Smooth muscle cell (in vitro differentiated cells): ENCODE data around the gene CACNA1C. TPM values are rescaled to one million over a fixed set of nuclear protein-coding genes. Genes with fewer than 3 reads are reported as not detected.

Source experiments
- DNase-seq: peaks from one replicate; lab custom pipeline; 2025; ENCODE audit not compliant: unreplicated experiment; lab: John Stamatoyannopoulos, UW
- H2AFZ ChIP-seq: fragments of 200-600 bp; sonication (generic); 2 replicates; pipeline ENCODE4 v1.6.0; 2016; ENCODE audit warnings: antibody characterized with exemption, low read depth, mild to moderate bottlenecking
- H3F3A ChIP-seq: fragments of 200-600 bp; sonication (generic); 2 replicates; pipeline ENCODE4 v1.6.0; 2017; ENCODE audit warnings: antibody characterized with exemption, low read depth
- H3K27ac ChIP-seq: fragments of 200-600 bp; sonication (generic); 2 replicates; pipeline ENCODE4 v1.5.1; 2016; ENCODE audit warnings: low read depth, mild to moderate bottlenecking
- H3K27me3 ChIP-seq: fragments of 200-600 bp; sonication (generic); 2 replicates; pipeline ENCODE4 v1.6.1; 2016; ENCODE audit warnings: low read depth, mild to moderate bottlenecking
- H3K36me3 ChIP-seq: fragments of 200-600 bp; sonication (generic); 2 replicates; pipeline ENCODE4 v1.5.1; 2016; ENCODE audit warnings: low read depth
- H3K4me1 ChIP-seq: fragments of 200-600 bp; sonication (generic); 2 replicates; pipeline ENCODE4 v1.5.1; 2016; ENCODE audit warnings: low read depth
- H3K4me2 ChIP-seq: fragments of 200-600 bp; sonication (generic); 2 replicates; pipeline ENCODE4 v1.6.0; 2016; ENCODE audit warnings: mild to moderate bottlenecking
- H3K4me3 ChIP-seq: fragments of 200-600 bp; sonication (generic); 2 replicates; pipeline ENCODE4 v1.5.1; 2016; ENCODE audit warnings: mild to moderate bottlenecking
- H3K79me2 ChIP-seq: fragments of 200-600 bp; sonication (generic); 2 replicates; pipeline ENCODE4 v1.6.0; 2016; ENCODE audit warnings: low read depth, mild to moderate bottlenecking
- H3K9ac ChIP-seq: fragments of 200-600 bp; sonication (generic); 2 replicates; pipeline ENCODE4 v1.6.0; 2016; ENCODE audit warnings: low read depth
- H3K9me3 ChIP-seq: fragments of 200-600 bp; sonication (generic); replicated peaks from 2 replicates; pipeline ENCODE4 v1.5.1; 2016; ENCODE audit warnings: low read depth
- H4K20me1 ChIP-seq: fragments of 200-600 bp; sonication (generic); 2 replicates; pipeline ENCODE4 v1.6.0; 2016; ENCODE audit warnings: low read depth
- CTCF ChIP-seq: fragments of 200-600 bp; sonication (generic); IDR thresholded peaks from 2 replicates; pipeline ENCODE4 v1.5.1; 2017; ENCODE audit warnings: borderline replicate concordance, mild to moderate bottlenecking, antibody characterized with exemption; ENCODE audit not compliant: insufficient read depth, poor library complexity, severe bottlenecking
- WGBS: methylation state at CpG from one replicate; pipeline ENCODE4 v1.1.7; 2016; ENCODE audit warnings: low lambda C conversion rate; 5-methylcytosine and 5-hydroxymethylcytosine counted together
- polyA plus RNA-seq: library from polyadenylated mRNA; unstranded; fragments of >200 nt; fragmentation: Nextera tagmentation; extraction: Ambion mirVana; gene quantifications from 2 replicates; pipeline ENCODE4 v1.2.1, GENCODE V29; 2016
- total RNA-seq: library from RNA; depleted of rRNA; stranded (reverse); fragments of >200 nt; gene quantifications from 2 replicates; pipeline ENCODE4 v1.2.3, GENCODE V29; 2014

CACNA1C gene
- total and polyA plus RNA-seq, 2 experiments from 2014 or later = 1.6 to 4.5 TPM

- Histone ChIP-seq H2AFZ (no peak overlapping the region), H3K9ac (no peak overlapping the region), H3K27ac (no peak overlapping the region), H3K4me3 (no peak overlapping the region), H3K36me3 (no peaks in the 10 kb centered on the region), H3K79me2 (no peaks in the 10 kb centered on the region), H3K27me3 (peaks cover 7% of the 10 kb centered on the region), H3F3A (no peaks in the 10 kb centered on the region), H3K9me3 (no peaks in the 10 kb centered on the region), H3K4me1 (peaks cover 3% of the 10 kb centered on the region), H4K20me1 (no peaks in the 10 kb centered on the region), H3K4me2 (no peak overlapping the region)
- WGBS = 95% methylated on average over 3 of the region's 3 CpGs
- TF ChIP-seq CTCF = no peak
- no peak for DNase-seq
Measured at GRCh38 chr12:2693980-2694610, 641.3 kb downstream of the CACNA1C start.

GRCh38 chr12:2696136-2696535, 643.3 kb downstream of the CACNA1C start:
- Histone ChIP-seq H3K79me2 (no peaks in the 10 kb centered on the region), H3K36me3 (no peaks in the 10 kb centered on the region), H3K27ac (no peak overlapping the region), H3K4me1 (peaks cover 3% of the 10 kb centered on the region), H3K27me3 (peaks cover 7% of the 10 kb centered on the region), H3K4me3 (no peak overlapping the region), H2AFZ (no peak overlapping the region), H3F3A (no peaks in the 10 kb centered on the region), H3K9ac (no peak overlapping the region), H3K4me2 (no peak overlapping the region), H4K20me1 (no peaks in the 10 kb centered on the region), H3K9me3 (no peaks in the 10 kb centered on the region)
- no peak for DNase-seq
- WGBS = 78% methylated on average over 2 of the region's 2 CpGs
- TF ChIP-seq CTCF = no peak

- TF ChIP-seq CTCF = no peak
- no peak for DNase-seq
- Histone ChIP-seq H3K4me2 (no peak overlapping the region), H3K27ac (no peak overlapping the region), H3K27me3 (peaks cover 7% of the 10 kb centered on the region), H3K4me3 (no peak overlapping the region), H3K4me1 (no peaks in the 10 kb centered on the region), H4K20me1 (no peaks in the 10 kb centered on the region), H3K36me3 (no peaks in the 10 kb centered on the region), H2AFZ (no peak overlapping the region), H3F3A (no peaks in the 10 kb centered on the region), H3K9ac (no peak overlapping the region), H3K79me2 (no peaks in the 10 kb centered on the region), H3K9me3 (no peaks in the 10 kb centered on the region)
- WGBS = 85% methylated on average over 10 of the region's 10 CpGs
Measured at GRCh38 chr12:2697057-2697800, 644.4 kb downstream of the CACNA1C start.

GRCh38 chr12:2698566-2698965, 645.8 kb downstream of the CACNA1C start:
- WGBS = 84% methylated on average over 1 of the region's 1 CpG
- TF ChIP-seq CTCF = no peak
- H2AFZ ChIP-seq = no peak overlapping the region
- no peak overlapping the region for H3K9ac ChIP-seq
- H3K36me3 ChIP-seq = no peaks in the 10 kb centered on the region
- H3K79me2 ChIP-seq = no peaks in the 10 kb centered on the region
- H3K4me3 ChIP-seq = no peak overlapping the region
- H3K27me3 ChIP-seq = peaks cover under 1% of the 10 kb centered on the region
- no peaks in the 10 kb centered on the region for H3K9me3 ChIP-seq
- no peak overlapping the region for H3K4me2 ChIP-seq
- DNase-seq = no peak
- no peaks in the 10 kb centered on the region for H3F3A ChIP-seq
- no peaks in the 10 kb centered on the region for H3K4me1 ChIP-seq
- H3K27ac ChIP-seq = no peak overlapping the region
- no peaks in the 10 kb centered on the region for H4K20me1 ChIP-seq
